Upper lobe of left lung (tissue), 4 donors: ENCODE measurements around the gene GRK2.

Experiments
- CTCF ChIP-seq, 6 experiments: fragments of 450-650 bp in 4 of 6; fragments of 200-600 bp in 2 of 6; sonication (generic) in 2 of 6; IDR thresholded peaks; one replicate each; pipeline ENCODE4 v1.5.1; 2016 to 2019; ENCODE audit warnings: antibody characterized with exemption in 6 of 6
- EP300 ChIP-seq, 4 donors: sonication (generic); formaldehyde crosslinking; IDR thresholded peaks; one replicate each; pipeline ENCODE4 v1.5.1; 2017; ENCODE audit warnings: antibody characterized with exemption in 4 of 4, control low read depth in 2 of 4
- POLR2A ChIP-seq, 4 donors: fragments of 450-650 bp; IDR thresholded peaks; one replicate each; pipeline ENCODE4 v1.5.1; 2016 to 2017; ENCODE audit warnings: antibody characterized with exemption in 4 of 4, mild to moderate bottlenecking in 2 of 4
- POLR2AphosphoS5 ChIP-seq, 2 donors: sonication (generic); formaldehyde crosslinking; IDR thresholded peaks; one replicate each; pipeline ENCODE4 v1.5.1; 2017; ENCODE audit warnings: antibody characterized with exemption in 2 of 2

GRCh38 chr11:67282155-67282875, 16.0 kb downstream of the GRK2 start:
- TF ChIP-seq CTCF (IDR thresholded peaks at IDR 0.05) (no peak), POLR2A (IDR thresholded peaks at IDR 0.05) (no peak), EP300 (IDR thresholded peaks at IDR 0.05) (no peak), POLR2AphosphoS5 (IDR thresholded peaks at IDR 0.05) (no peak)
